GM19351 (cell line): Measurements from ENCODE around the gene TCF20.

ENCODE experiments used
- ATAC-seq: cut with Tn5 transposase; IDR thresholded peaks from one replicate; pipeline ENCODE4 v1.9.1; 2021; ENCODE audit warnings: mild to moderate bottlenecking, moderate library complexity; ENCODE audit not compliant: unreplicated experiment

The TCF20 gene

DNA sequence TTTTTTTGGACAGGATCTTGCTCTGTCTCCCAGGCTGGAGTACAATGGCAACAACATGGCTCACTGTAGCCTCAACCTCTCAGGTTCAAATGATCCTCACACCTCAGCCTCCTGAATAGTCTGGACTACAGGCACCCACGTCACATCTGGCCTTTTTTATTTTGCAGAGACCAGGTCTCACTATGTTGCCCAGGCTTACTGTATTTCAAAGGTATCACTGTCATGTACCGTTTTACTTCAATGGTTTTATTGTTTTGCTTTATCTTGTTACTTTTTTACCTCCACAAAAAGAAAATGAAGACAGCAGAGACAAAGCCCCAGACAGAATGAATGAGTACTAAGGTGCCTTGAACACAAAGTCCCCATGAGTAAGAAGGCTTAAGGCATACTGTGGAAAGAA, 5.1 kb downstream of the TCF20 start:
- ATAC-seq = no peak

DNA sequence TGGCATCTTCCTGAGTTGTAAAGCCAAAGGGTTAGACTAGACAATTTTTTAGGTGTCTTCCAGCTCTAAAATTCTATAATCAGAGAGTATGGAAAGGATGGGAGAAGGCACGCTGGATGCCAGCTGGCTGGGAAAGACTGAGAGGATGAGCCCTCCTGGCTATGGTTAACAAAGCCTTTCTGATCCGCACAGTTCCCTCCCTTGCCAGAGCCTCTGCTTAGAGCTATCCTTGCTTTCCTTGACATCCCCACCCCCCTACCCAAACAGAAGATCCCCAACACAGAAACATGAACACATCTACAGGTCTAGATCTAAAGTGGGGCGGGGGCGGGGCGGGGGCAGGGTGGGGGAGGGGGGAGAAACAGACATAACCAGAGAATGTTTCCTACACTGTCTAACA, 6.5 kb downstream of the TCF20 start:
- ATAC-seq = no peak

DNA sequence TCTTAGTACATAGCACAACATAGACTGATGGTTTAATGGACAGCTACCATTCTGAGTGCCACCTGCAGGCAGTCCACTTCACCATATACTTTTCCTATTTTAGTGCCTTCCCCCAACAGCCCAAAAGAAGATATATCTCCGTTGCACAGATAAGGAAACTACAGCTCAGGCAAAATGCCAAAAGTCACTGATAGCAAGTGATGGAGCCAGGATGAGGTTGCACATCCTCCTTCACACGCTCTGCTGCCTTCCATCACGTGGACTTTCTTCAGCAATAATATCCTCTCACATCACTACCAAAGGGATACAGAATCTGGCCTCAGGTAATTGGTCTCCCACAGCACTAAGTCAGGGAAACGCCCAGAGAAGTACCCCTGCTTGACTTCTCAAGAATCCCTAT, 7.5 kb downstream of the TCF20 start:
- ATAC-seq = no peak

DNA sequence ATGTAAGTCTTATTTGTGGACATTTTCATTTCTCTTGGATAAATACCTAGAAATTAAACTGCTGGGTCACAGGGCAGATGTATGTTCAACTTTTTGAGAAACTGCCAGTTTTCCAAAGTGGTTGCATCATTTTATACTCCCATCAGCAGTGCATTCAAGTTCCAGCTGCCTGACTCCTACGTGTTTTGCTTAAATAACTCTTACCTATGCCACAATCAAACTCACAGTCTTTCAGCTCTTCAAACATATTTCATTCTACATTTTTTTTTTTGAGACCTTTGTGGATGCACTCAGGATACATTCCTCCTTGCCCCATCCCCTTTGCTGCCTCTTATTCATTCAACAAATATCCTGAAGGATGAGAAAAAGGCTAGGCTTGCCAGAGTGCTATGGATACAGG, 9.2 kb downstream of the TCF20 start:
- no peak for ATAC-seq

DNA sequence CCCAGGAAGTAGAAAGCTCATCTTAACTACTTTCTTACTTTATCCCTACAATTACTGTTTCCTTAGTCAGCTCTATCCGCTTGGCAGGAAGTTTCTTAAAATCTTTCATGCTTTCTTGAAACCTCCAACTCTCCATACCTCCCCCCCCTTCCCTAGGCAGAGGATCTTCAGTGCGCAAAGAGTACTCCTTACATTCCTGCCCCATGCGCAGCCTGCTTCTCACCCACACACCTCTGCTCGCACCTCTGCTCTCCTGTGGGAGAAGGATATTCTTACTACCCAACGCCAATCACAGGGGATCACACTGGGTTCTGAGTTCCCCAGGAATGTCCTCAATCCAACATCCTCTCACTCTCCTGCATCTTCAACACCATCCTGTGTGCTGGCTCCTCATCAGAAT, 12.3 kb downstream of the TCF20 start:
- no peak for ATAC-seq

DNA sequence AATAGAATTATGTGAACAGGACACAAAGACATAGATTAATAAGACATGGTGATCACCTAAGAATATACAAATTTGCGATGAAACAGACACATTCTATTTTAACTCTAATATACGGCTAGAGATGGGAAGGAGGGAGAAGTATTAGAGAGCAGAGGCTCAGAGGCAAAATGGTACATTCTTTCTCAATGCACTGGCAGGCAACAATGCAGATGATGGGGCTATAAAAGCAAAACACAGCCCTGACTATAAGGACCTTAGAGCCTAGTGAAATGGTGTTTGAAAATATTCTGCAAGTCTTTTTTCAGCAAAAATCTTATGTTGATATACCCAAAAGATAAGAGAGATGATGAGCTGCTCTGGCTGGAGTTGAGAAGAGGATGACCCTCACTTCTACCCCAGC, 13.1 kb downstream of the TCF20 start:
- no peak for ATAC-seq

DNA sequence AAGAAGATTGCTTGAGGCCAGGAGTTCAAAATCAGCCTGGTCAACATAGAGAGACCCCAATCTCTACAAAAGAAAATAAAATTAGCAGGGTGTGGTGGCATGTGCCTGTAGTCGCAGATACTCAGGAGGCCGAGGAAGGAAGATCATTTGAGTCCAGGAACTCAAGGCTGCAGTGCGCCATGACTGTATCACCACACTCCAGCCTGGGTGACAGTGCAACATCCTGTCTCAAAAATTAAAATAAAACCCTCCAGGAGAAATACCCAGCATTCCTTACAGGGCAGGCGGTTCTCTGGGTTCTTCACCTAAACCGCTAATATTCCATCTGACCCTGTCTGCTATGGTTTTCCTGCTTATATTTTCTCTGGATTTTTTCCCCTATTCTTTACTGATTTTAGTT, 13.5 kb downstream of the TCF20 start:
- ATAC-seq = no peak

DNA sequence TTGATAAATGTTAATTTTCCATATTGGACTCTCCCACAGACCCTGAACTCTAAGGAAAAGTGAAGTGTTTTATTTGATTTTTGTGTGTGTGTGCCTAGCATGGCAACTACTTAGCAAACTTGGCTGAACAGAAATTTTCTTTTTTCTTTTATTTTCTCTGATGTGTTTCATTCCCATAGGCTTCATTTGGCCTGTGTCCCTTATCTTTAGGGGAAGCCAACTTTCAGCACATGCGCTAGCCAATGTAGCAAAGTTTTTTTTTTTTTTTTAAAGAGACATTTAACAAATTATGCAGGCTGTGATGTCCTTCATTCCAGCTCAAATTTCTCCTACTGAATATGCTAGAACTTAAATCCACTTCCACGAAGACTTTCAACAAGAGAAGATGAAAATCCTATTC, 14.2 kb downstream of the TCF20 start:
- ATAC-seq = no peak

DNA sequence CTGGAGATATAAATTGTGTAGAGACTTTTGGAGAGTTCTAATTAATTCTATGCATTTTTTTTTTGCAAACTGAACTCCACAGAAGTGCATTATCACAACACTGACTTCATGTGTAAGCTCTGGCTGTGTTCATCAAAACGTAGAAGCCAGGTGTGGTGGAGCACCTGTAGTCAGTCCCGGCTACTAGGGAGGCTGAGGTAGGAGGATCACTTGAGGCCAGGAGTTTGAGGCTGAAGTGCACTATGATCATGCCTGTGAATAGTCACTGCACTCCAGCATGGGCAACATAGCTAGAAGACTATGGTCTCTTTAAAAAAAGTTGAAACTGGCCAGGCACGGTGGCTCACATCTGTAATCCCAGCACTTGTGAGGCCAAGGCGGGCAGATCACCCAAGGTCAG, 20.6 kb downstream of the TCF20 start:
- no peak for ATAC-seq

DNA sequence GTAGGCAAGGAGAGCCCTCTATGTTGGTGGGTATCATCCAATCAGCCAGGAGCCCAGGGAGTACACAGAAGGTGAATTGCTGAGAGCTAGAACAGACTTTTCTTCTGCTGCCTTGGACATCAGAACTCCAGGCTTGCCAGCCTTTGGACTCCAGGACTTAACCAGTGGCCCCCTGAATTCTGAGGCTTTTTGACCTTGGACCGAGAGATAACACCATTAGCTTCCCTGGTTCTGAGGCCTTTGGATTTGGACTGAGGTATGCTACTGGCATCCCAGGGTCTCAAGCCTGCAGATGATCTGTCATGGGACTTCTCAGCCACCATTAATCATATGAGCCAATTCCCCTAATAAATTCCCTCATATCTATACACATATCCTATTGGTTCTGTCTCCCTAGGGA, 21.5 kb downstream of the TCF20 start:
- no peak for ATAC-seq

DNA sequence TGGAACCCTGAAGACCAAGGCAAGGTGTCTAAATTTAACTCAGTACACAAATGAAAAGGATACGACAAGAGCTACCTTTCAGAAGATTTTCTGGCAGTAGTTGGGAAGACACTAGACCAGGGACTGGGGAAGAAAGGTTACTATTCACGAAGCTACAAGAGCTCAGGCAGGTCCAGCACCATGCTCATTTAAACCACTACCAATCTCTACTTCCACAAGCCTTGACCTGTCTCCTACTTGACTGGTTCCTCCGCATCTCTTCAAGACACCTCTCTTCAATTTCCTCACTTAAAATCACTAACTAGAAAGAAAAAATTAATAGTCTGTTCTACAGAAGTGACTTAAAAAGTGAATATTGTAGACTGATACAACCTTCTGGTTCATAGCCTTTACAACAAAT, 22.9 kb downstream of the TCF20 start:
- ATAC-seq = no peak

DNA sequence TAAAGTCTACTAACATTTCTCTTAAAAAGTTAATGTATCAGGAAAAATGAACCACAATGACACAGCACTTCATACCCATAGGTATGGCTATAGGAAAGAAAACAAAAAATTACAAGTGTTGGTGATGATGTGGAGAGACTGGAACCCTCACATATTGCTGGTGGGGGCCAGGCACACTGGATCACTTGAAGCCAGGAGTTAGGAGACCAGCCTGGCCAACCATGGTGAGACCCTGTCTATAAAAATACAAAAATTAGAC, 26.7 kb downstream of the TCF20 start:
- ATAC-seq = no peak

DNA sequence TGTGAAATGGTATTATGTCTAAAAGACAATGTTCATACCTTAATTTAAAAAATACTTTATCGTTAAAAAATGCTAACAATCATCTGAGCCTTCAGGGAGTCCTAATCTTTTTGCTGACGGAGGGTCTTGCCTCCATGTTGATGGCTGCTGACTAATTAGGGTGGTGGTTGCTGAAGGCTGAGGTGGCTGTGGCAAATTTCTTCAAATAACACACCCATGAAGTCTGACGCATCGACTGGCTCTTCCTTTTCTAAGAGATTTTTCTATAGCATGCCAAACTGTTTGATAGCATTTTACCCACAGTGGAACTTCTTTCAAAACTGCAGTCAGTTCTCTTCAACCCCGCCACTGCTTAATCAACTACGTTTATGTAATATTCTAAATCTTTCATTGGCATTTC, 33.6 kb downstream of the TCF20 start:
- ATAC-seq = no peak

DNA sequence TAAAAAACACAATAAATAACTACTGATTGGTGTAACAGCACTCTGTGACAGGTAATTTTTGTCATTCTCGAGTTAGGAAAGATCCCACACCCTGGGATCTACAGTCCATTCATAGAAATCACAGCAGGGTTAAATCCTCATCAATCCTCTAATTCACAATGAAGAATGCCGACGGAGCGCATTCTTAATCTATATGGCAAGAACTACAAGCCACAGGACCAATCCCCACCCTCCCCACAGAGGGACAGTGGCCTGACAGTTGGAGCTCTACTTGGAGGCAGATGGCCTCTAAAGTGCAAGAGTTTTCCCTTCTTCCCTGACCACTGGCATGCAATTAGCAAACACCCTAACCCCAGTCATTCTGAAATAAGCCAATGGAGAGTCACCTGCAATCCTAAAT, 34.2 kb downstream of the TCF20 start:
- no peak for ATAC-seq

DNA sequence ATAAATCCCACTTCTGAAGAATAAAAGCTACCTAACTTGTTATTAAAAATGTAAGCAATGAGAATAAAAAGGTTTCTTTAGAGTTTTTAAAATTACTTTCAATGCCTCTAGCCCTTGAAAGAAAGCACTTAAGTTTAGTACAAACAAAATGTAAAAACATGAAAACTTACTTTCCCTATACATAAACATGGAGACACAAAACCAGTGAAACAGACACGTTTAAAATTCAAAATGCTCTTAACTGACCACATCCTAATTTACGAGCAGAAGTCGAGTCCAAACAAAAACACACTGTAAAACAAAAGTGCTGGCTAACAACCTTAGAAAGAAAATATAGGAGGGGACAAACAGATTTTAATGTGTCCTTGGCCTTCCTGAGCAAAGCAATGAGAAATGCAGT, 36.6 kb downstream of the TCF20 start:
- no peak for ATAC-seq

DNA sequence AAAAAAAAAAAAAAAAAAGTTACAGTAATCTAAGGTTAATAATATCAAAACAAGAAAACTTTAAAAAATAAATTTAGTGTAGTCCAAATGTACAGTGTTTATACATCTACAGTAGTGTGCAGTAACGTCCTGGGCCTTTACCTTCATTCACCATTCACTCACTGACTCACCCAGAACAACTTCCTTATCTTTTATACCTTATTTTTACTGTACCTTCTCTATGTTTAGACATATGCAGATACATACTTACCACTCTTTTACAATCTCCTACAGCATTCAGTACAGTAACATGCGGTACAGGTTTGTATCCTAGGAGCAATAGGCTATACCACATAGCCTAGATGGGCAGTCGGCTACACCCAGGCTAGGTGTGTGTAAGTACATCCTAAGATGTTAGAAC, 38.5 kb downstream of the TCF20 start:
- ATAC-seq = no peak

DNA sequence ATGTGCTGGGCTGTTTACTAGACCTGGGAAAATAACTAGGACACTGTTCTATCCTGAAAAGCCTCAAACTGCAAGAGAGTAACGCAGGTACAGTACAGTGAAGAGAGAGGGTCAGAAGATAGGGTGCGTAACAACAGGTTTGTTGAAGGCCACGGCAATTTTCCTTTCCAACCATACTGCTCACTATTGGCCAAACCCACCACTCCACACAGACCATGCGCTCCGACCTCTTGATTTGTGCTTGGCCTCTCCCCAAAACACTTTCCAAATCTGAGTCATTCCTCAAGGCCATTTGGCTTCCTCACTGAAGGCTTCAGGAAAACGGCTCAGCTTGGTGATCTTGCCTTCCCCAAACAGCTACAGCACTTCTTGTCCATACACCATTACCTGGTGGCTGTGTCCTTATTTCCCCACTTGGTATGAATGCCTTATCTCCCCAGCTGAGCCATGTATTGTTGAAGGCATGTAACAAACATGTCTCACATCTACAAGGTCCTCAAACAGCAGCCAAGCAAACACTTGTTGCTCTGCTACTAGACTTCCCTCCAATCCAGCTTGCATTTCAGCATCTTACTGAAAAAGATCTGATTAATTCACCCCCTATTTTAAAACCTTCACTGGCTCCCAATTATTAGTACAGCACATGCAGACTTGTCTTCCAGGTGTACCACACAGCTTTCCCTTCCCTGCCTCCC, 40.9 kb downstream of the TCF20 start:
- ATAC-seq = no peak

DNA sequence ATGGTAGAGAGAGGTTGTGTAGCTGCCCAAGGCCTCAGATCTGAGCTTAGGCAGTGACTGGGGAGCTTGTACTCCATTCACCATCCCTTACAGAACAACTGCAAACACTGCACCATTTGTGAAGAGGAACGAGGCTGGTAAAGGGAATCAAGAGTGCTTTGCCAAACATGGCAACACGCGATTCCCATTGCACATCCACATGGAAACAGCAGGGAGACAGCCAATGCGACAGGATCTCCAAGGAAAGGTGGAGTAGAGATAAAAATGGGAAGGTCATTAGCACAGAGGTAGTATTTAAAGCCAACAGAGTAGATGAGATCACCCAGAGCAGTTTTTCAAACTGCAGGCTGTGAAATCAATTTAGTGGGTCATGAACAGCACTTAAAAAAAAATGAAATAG, 42.0 kb downstream of the TCF20 start:
- no peak for ATAC-seq

DNA sequence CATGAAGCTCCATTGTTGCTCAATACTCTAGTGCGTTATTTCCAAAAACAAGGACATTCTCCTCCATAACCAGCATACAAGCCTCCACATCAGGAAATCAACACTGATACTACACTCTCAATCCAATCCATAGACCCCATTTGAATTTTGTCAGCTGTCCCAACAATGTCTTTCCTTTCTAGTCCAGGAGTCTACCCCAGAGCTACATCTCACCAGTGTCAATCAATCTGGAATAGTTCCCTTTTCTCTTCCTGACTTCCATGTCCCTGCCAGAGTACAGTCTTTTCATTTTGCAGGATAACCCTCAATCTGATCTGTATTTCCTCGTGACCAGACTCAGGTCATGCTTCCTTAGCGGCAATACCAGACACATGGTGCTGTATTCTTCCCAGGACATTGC, 43.0 kb downstream of the TCF20 start:
- ATAC-seq = no peak

DNA sequence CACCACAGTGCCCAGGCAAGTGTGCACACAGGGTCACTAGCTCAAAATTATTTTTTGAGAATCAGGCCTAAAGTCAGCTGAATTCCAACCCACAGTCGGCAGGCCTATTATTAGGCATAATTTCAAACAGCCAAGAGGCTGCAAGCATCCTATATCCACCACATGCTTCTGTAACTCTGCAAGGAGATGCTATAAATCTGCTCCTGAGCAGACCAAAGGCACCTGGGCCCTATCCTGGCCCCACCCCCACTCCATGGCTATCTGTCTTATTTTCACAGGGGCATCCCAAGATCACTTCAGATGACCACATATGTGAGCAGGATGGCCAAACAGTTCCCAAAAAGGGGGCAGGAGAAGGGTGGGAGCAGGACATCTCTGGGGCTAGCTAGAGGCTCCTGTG, 44.6 kb downstream of the TCF20 start:
- ATAC-seq = no peak

DNA sequence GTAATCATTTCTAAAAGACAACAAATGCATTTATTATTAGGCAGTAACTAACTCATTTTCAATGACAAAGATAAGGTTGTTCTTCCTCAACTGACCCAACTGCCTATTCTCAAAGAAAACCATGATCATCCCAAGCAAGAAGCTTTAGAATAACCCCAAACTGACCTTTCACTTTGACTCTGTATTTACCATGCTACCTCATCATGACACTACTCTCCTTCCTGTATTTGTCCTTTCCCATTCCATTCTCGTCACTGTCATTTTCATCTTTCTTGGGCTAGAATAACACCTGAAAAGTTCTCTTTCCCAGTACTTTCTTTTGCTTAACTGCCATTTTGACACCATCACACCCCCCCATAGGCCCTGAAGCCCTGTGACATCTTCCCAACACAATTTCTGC, 48.3 kb downstream of the TCF20 start:
- no peak for ATAC-seq
